DOHH2 (cell line): ENCODE data around the gene MYOC.

Experiments used
- H3F3A ChIP-seq: fragments of 200-600 bp; sonication (generic), shearing (Covaris generic); 2 replicates; pipeline ENCODE4 v1.6.0; 2016; ENCODE audit warnings: antibody characterized with exemption, mild to moderate bottlenecking; ENCODE audit not compliant: control insufficient read depth, insufficient read depth
- H3K27ac ChIP-seq: fragments of 200-600 bp; sonication (generic); 2 replicates; pipeline ENCODE4 v1.5.1; 2014; ENCODE audit warnings: low read depth, mild to moderate bottlenecking, low read length, moderate library complexity
- H3K27me3 ChIP-seq: fragments of 200-600 bp; sonication (generic); 2 replicates; pipeline ENCODE4 v1.6.1; 2014; ENCODE audit warnings: mild to moderate bottlenecking, low read length, mixed read lengths; ENCODE audit not compliant: control insufficient read depth
- H3K36me3 ChIP-seq: fragments of 200-600 bp; sonication (generic); 2 replicates; pipeline ENCODE4 v1.6.1; 2014; ENCODE audit warnings: mild to moderate bottlenecking, low read length, moderate library complexity, mixed read lengths; ENCODE audit not compliant: control insufficient read depth
- H3K4me1 ChIP-seq: fragments of 200-600 bp; sonication (generic); 2 replicates; pipeline ENCODE4 v1.6.1; 2014; ENCODE audit warnings: mild to moderate bottlenecking, low read length, mixed read lengths; ENCODE audit not compliant: control insufficient read depth
- H3K4me2 ChIP-seq: fragments of 200-600 bp; sonication (generic); 2 replicates; pipeline ENCODE4 v1.6.0; 2014; ENCODE audit warnings: mild to moderate bottlenecking, low read length, moderate library complexity
- H3K4me3 ChIP-seq: fragments of 200-600 bp; sonication (generic); 2 replicates; pipeline ENCODE4 v1.5.1; 2014; ENCODE audit warnings: mild to moderate bottlenecking, low read length, mixed read lengths
- H3K79me2 ChIP-seq: fragments of 200-600 bp; sonication (generic); 2 replicates; pipeline ENCODE4 v1.6.1; 2014; ENCODE audit warnings: mild to moderate bottlenecking, low read length, mixed read lengths; ENCODE audit not compliant: control insufficient read depth
- H3K9me2 ChIP-seq: fragments of 200-600 bp; sonication (generic); replicated peaks from 2 replicates; pipeline ENCODE4 v1.6.1; 2014; ENCODE audit warnings: mild to moderate bottlenecking, low read length, mixed read lengths; ENCODE audit not compliant: control insufficient read depth
- H3K9me3 ChIP-seq: fragments of 200-600 bp; sonication (generic); 2 replicates; pipeline ENCODE4 v1.6.1; 2014; ENCODE audit warnings: antibody characterized with exemption, low read length, mixed read lengths; ENCODE audit not compliant: control insufficient read depth, insufficient read depth
- H4K20me1 ChIP-seq: fragments of 200-600 bp; sonication (generic); 2 replicates; pipeline ENCODE4 v1.6.0; 2014; ENCODE audit warnings: low read depth, mild to moderate bottlenecking, antibody characterized with exemption, low read length, moderate library complexity; ENCODE audit not compliant: control insufficient read depth, insufficient read depth
- CTCF ChIP-seq: fragments of 200-600 bp; sonication (generic); IDR thresholded peaks from one replicate; pipeline ENCODE4 v1.5.1; 2014; ENCODE audit warnings: antibody characterized with exemption, mild to moderate bottlenecking, low read depth, low read length; ENCODE audit not compliant: poor library complexity, severe bottlenecking
- EZH2phosphoT487 ChIP-seq: fragments of 200-600 bp; sonication (generic); IDR thresholded peaks from 2 replicates; pipeline ENCODE4 v1.6.1; 2017; ENCODE audit warnings: borderline replicate concordance, mild to moderate bottlenecking, antibody characterized with exemption, low read length, moderate library complexity, mixed read lengths

Gene MYOC

GRCh38 chr1:171654201-171654941, 1.9 kb upstream of the MYOC start:
- TF ChIP-seq EZH2phosphoT487 (no peak), CTCF (no peak)

DNA sequence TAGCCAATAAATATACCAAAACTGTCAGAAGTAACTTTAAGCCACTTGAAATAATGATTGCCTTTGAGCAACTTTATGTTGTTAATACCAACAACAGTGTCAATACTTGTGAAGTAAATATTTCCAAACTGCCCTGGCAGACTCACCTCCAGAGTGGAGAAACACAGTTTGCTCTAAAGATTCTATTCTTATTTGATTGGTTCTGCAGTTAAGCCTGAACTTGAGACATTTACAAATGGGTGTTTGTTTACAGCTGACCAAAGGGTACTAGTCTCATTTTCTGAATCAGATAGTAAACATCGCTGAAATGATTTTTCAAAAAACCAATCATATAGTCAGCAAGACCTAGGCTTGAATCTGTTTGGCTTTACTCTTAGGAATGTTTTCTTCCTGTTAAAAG, 1.3 kb upstream of the MYOC start:
- Histone ChIP-seq H3K79me2 (no peaks in the 10 kb centered on the region), H3K4me2 (no peak overlapping the region), H3K27me3 (peaks cover 35% of the 10 kb centered on the region), H3K27ac (no peak overlapping the region), H3K9me3 (no peaks in the 10 kb centered on the region), H3K9me2 (no peaks in the 10 kb centered on the region), H3K36me3 (no peaks in the 10 kb centered on the region), H3K4me1 (peaks cover 4% of the 10 kb centered on the region), H3K4me3 (no peak overlapping the region), H4K20me1 (no peaks in the 10 kb centered on the region), H3F3A (no peaks in the 10 kb centered on the region)
- TF ChIP-seq CTCF (no peak), EZH2phosphoT487 (no peak)

More at GRCh38 chr1:171654201-171654941, 1.9 kb upstream of the MYOC start:
- Histone ChIP-seq H3K27me3 (peaks cover 35% of the 10 kb centered on the region), H3F3A (no peaks in the 10 kb centered on the region), H3K4me3 (no peak overlapping the region), H4K20me1 (no peaks in the 10 kb centered on the region), H3K4me1 (peaks cover 4% of the 10 kb centered on the region), H3K4me2 (no peak overlapping the region), H3K9me2 (no peaks in the 10 kb centered on the region), H3K9me3 (no peaks in the 10 kb centered on the region), H3K79me2 (no peaks in the 10 kb centered on the region), H3K27ac (no peak overlapping the region), H3K36me3 (no peaks in the 10 kb centered on the region)

DNA sequence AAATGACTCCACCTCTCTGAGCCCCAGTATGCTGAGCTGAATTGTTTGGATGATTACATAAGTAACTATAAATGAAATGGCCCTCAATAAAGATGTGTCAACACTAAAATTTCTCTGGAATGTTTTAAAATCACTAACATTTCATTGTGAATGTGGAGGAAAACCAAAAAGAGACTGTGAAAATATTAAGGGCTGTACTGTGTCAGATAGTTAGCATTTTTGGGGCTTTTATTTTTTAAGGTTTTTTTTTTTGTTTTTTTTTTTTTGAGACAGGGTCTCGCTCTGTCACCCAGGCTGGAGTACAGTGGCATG, 6.3 kb downstream of the MYOC start:
- Histone ChIP-seq H3K27me3 (peaks cover 4% of the 10 kb centered on the region; the same call in 1 of the 2 replicates), H3K36me3 (no peaks in the 10 kb centered on the region), H3K4me2 (no peak overlapping the region), H4K20me1 (no peaks in the 10 kb centered on the region), H3K4me3 (no peak overlapping the region), H3K4me1 (no peaks in the 10 kb centered on the region), H3K79me2 (no peaks in the 10 kb centered on the region), H3K27ac (no peak overlapping the region), H3K9me3 (no peaks in the 10 kb centered on the region), H3K9me2 (no peaks in the 10 kb centered on the region), H3F3A (no peaks in the 10 kb centered on the region)
- TF ChIP-seq EZH2phosphoT487 (no peak), CTCF (no peak)
